ENCODE data around the gene MCCC1.

The MCCC1 gene

GRCh38 chr3:182979674-182980191, 119.6 kb downstream of the MCCC1 start:
- Histone ChIP-seq H3K4me1 (ENCODE audit: control insufficient read depth in 1 of 2, insufficient read depth in 1 of 2, low read depth in 1 of 2, low read length in 1 of 2) (peaks cover 18% of the 10 kb centered on the region in 2 experiments), H3K9me3 (no peaks in the 10 kb centered on the region), H3K36me3 (no peaks in the 10 kb centered on the region), H3K27ac (peak overlapping the region; percentile 93), H3K4me3 (ENCODE audit: low read depth in 1 of 2, low read length in 1 of 2) (peak overlapping the region; percentile 87 to 92), H3K27me3 (no peaks in the 10 kb centered on the region)
- TF ChIP-seq CTCF (IDR thresholded peaks at IDR 0.05): no peak

- H3K27ac ChIP-seq: peak overlapping the region; percentile 93
- H3K4me1 ChIP-seq (ENCODE audit: control insufficient read depth in 1 of 2, insufficient read depth in 1 of 2, low read depth in 1 of 2, low read length in 1 of 2): peaks cover 18% of the 10 kb centered on the region in 2 experiments
- no peak for TF ChIP-seq CTCF (IDR thresholded peaks at IDR 0.05)
- peak overlapping the region; percentile 87 to 92 for H3K4me3 ChIP-seq (ENCODE audit: low read depth in 1 of 2, low read length in 1 of 2)
- no peaks in the 10 kb centered on the region for H3K36me3 ChIP-seq
- no peaks in the 10 kb centered on the region for H3K9me3 ChIP-seq
- H3K27me3 ChIP-seq: no peaks in the 10 kb centered on the region
Measured at GRCh38 chr3:182979103-182979673, 120.1 kb downstream of the MCCC1 start.

GRCh38 chr3:182978387-182978786, 120.9 kb downstream of the MCCC1 start:
- Histone ChIP-seq H3K9me3 (no peaks in the 10 kb centered on the region), H3K27me3 (no peaks in the 10 kb centered on the region), H3K36me3 (no peaks in the 10 kb centered on the region), H3K27ac (no peak overlapping the region), H3K4me3 (ENCODE audit: low read depth in 1 of 2, low read length in 1 of 2) (no peak overlapping the region), H3K4me1 (ENCODE audit: control insufficient read depth in 1 of 2, insufficient read depth in 1 of 2, low read depth in 1 of 2, low read length in 1 of 2) (peaks cover 18% of the 10 kb centered on the region in 2 experiments)
- TF ChIP-seq CTCF (IDR thresholded peaks at IDR 0.05): no peak

- H3K9me3 ChIP-seq: no peaks in the 10 kb centered on the region
- H3K4me1 ChIP-seq (ENCODE audit: control insufficient read depth in 1 of 2, insufficient read depth in 1 of 2, low read depth in 1 of 2, low read length in 1 of 2): peaks cover 6 to 16% of the 10 kb centered on the region in 2 experiments
- no peak overlapping the region for H3K27ac ChIP-seq
- no peaks in the 10 kb centered on the region for H3K36me3 ChIP-seq
- H3K4me3 ChIP-seq (ENCODE audit: low read depth in 1 of 2, low read length in 1 of 2): no peak overlapping the region
- TF ChIP-seq CTCF (IDR thresholded peaks at IDR 0.05): no peak
- H3K27me3 ChIP-seq: no peaks in the 10 kb centered on the region
Measured at GRCh38 chr3:182973047-182973446, 126.2 kb downstream of the MCCC1 start.

GRCh38 chr3:182972387-182972786, 126.9 kb downstream of the MCCC1 start:
- no peak for TF ChIP-seq CTCF (IDR thresholded peaks at IDR 0.05)
- Histone ChIP-seq H3K36me3 (no peaks in the 10 kb centered on the region), H3K27ac (no peak overlapping the region)

More at GRCh38 chr3:182972387-182972786, 126.9 kb downstream of the MCCC1 start:
- no peaks in the 10 kb centered on the region for H3K9me3 ChIP-seq
- no peaks in the 10 kb centered on the region for H3K27me3 ChIP-seq
- peaks cover 12 to 22% of the 10 kb centered on the region in 2 experiments for H3K4me1 ChIP-seq (ENCODE audit: control insufficient read depth in 1 of 2, insufficient read depth in 1 of 2, low read depth in 1 of 2, low read length in 1 of 2)
- H3K4me3 ChIP-seq (ENCODE audit: low read depth in 1 of 2, low read length in 1 of 2): no peak overlapping the region
